Endodermal cell (in vitro differentiated cells): ENCODE results near the gene TAF12. TPM values are rescaled to one million over a fixed set of nuclear protein-coding genes. Genes with fewer than 3 reads are reported as not detected.
"Not testable (repeated sequence)": the region's sequence is repeated elsewhere in the genome, so short reads cannot be mapped to it uniquely, and the experiment has no call there.

Source experiments
- DNase-seq: peaks from one replicate; pipeline ENCODE4 v3.0.0-alpha.2; 2017
- H3K27ac ChIP-seq: 2 replicates; pipeline ENCODE4 v1.5.1; 2013; ENCODE audit warnings: mild to moderate bottlenecking, low read depth, low read length, moderate library complexity
- H3K27me3 ChIP-seq: 2 replicates; pipeline ENCODE4 v1.6.1; 2013; ENCODE audit warnings: mild to moderate bottlenecking, low read length, moderate library complexity; ENCODE audit not compliant: insufficient read depth, control insufficient read depth, poor library complexity, severe bottlenecking
- H3K36me3 ChIP-seq: 2 replicates; pipeline ENCODE4 v1.7.0; 2013; ENCODE audit warnings: mild to moderate bottlenecking, low read length, moderate library complexity; ENCODE audit not compliant: control insufficient read depth, insufficient read depth
- H3K4me1 ChIP-seq: one replicate; pipeline ENCODE4 v1.7.0; 2013; ENCODE audit warnings: low read length; ENCODE audit not compliant: control insufficient read depth, insufficient read depth
- H3K4me3 ChIP-seq: 2 replicates; pipeline ENCODE4 v1.5.1; 2013; ENCODE audit warnings: mild to moderate bottlenecking, low read length, moderate library complexity
- H3K9ac ChIP-seq: 2 replicates; pipeline ENCODE4 v1.6.1; 2013; ENCODE audit warnings: mild to moderate bottlenecking, low read length, moderate library complexity; ENCODE audit not compliant: poor library complexity, severe bottlenecking; ENCODE audit errors: extremely low read depth
- H3K9me3 ChIP-seq: 2 replicates; pipeline ENCODE4 v1.6.1; 2013; ENCODE audit warnings: mild to moderate bottlenecking, low read length, moderate library complexity; ENCODE audit not compliant: control insufficient read depth
- H3K27ac Mint-ChIP-seq: 2 replicates; pipeline ENCODE4 v1.8.0; 2020; ENCODE audit warnings: mixed read lengths
- H3K27me3 Mint-ChIP-seq: 2 replicates; pipeline ENCODE4 v1.8.0; 2021; ENCODE audit warnings: mild to moderate bottlenecking, mixed read lengths; ENCODE audit not compliant: insufficient read depth
- H3K36me3 Mint-ChIP-seq: 2 replicates; pipeline ENCODE4 v1.8.0; 2020; ENCODE audit warnings: low read depth, mixed read lengths
- H3K4me1 Mint-ChIP-seq: 2 replicates; pipeline ENCODE4 v1.8.0; 2020; ENCODE audit warnings: mixed read lengths
- H3K4me3 Mint-ChIP-seq: 2 replicates; pipeline ENCODE4 v1.8.0; 2020; ENCODE audit warnings: mild to moderate bottlenecking, moderate library complexity, mixed read lengths
- H3K9me3 Mint-ChIP-seq: 2 replicates; pipeline ENCODE4 v1.8.0; 2020; ENCODE audit warnings: mild to moderate bottlenecking, mixed read lengths
- CTCF ChIP-seq: fragments of 200-600 bp; sonication (generic); conservative IDR thresholded peaks from 2 replicates; pipeline ENCODE4 v1.5.0; 2021; ENCODE audit warnings: antibody characterized with exemption, mild to moderate bottlenecking
- WGBS, 2 experiments: methylation state at CpG; one replicate each; pipeline versions ENCODE4 v1.1.5 to v1.1.7; 2013; ENCODE audit warnings: missing lambda C conversion rate in 2 of 2, mixed read lengths in 1 of 2; ENCODE audit not compliant: insufficient coverage in 1 of 2, insufficient read length in 1 of 2; 5-methylcytosine and 5-hydroxymethylcytosine counted together
- total RNA-seq, 2 donors: library from RNA; stranded (reverse); fragmentation: NEBNext Ultra II Directional in 1 of 2; extraction: Animal tissue kit (Norgen Biotek cat#: 25700) in 1 of 2; gene quantifications; 2 replicates in 1 of 2; 3 replicates in 1 of 2; pipeline ENCODE4 v1.2.1, GENCODE V29; 2021

TAF12 gene
- total RNA-seq, 2 donors from 2014 or later = 29.3 to 39.5 TPM

- Mint-ChIP-seq H3K4me1 (no peaks in the 10 kb centered on the region), H3K27me3 (no peaks in the 10 kb centered on the region), H3K36me3 (peaks cover 29% of the 10 kb centered on the region), H3K9me3 (no peaks in the 10 kb centered on the region), H3K27ac (peak overlapping the region; percentile 81), H3K4me3 (no peak overlapping the region)
- no peak overlapping the region for H3K27ac ChIP-seq
- WGBS, 2 experiments = 81 to 86% methylated on average over 3 of the region's 3 CpGs
- peaks cover 26% of the 10 kb centered on the region for H3K36me3 ChIP-seq
- no peaks in the 10 kb centered on the region for H3K27me3 ChIP-seq
- DNase-seq = no peak
- TF ChIP-seq CTCF = no peak
- H3K9ac ChIP-seq = no peak overlapping the region
- H3K4me1 ChIP-seq = no peaks in the 10 kb centered on the region
- H3K9me3 ChIP-seq = no peaks in the 10 kb centered on the region
- H3K4me3 ChIP-seq = no peak overlapping the region
These were observed 41.2 kb downstream of the TAF12 start for GRCh38 chr1:28601696-28602095.

GRCh38 chr1:28596276-28596675, 46.6 kb downstream of the TAF12 start:
- not testable (repeated sequence) for H3K9ac ChIP-seq, H3K27ac Mint-ChIP-seq, H3K4me3 ChIP-seq, H3K36me3 Mint-ChIP-seq, H3K9me3 ChIP-seq, H3K36me3 ChIP-seq, DNase-seq, H3K4me1 ChIP-seq, H3K9me3 Mint-ChIP-seq, H3K4me1 Mint-ChIP-seq, H3K27ac ChIP-seq, H3K4me3 Mint-ChIP-seq
- H3K27me3 Mint-ChIP-seq = peaks cover 13% of the 10 kb centered on the region
- WGBS, 2 experiments = 93 to 96% methylated on average over 6 to 11 of the region's 11 CpGs
- H3K27me3 ChIP-seq = peaks cover 11% of the 10 kb centered on the region

- Histone ChIP-seq H3K36me3 (no peaks in the 10 kb centered on the region), H3K9ac (no peak overlapping the region), H3K4me3 (no peak overlapping the region), H3K27me3 (peaks cover 11% of the 10 kb centered on the region), H3K9me3 (no peaks in the 10 kb centered on the region), H3K4me1 (no peaks in the 10 kb centered on the region), H3K27ac (no peak overlapping the region)
- Mint-ChIP-seq H3K4me3 (no peak overlapping the region), H3K36me3 (peaks cover 7% of the 10 kb centered on the region), H3K4me1 (peaks cover 5% of the 10 kb centered on the region), H3K9me3 (no peaks in the 10 kb centered on the region), H3K27me3 (peaks cover 13% of the 10 kb centered on the region), H3K27ac (no peak overlapping the region)
- 86 to 92% methylated on average over 9 to 10 of the region's 10 CpGs for WGBS, 2 experiments
- no peak for DNase-seq
- TF ChIP-seq CTCF = no peak
These were observed 47.3 kb downstream of the TAF12 start for GRCh38 chr1:28595412-28596191.

- peaks cover 11% of the 10 kb centered on the region for H3K27me3 ChIP-seq
- H3K27me3 Mint-ChIP-seq = peaks cover 13% of the 10 kb centered on the region
- not testable (repeated sequence) for H3K4me3 Mint-ChIP-seq, H3K9ac ChIP-seq, H3K27ac Mint-ChIP-seq, H3K4me1 Mint-ChIP-seq, H3K27ac ChIP-seq, H3K36me3 Mint-ChIP-seq, H3K4me3 ChIP-seq, H3K9me3 ChIP-seq, H3K9me3 Mint-ChIP-seq, H3K36me3 ChIP-seq, H3K4me1 ChIP-seq
- 80 to 82% methylated on average over 2 to 7 of the region's 7 CpGs for WGBS, 2 experiments
- peak; percentile 73 for DNase-seq
These were observed 48.0 kb downstream of the TAF12 start for GRCh38 chr1:28594686-28595411.

GRCh38 chr1:28593988-28594356, 48.9 kb downstream of the TAF12 start:
- not testable (repeated sequence) for H3K9me3 Mint-ChIP-seq, H3K27ac ChIP-seq, H3K4me1 ChIP-seq, H3K9ac ChIP-seq, DNase-seq, H3K36me3 Mint-ChIP-seq, H3K9me3 ChIP-seq, H3K4me1 Mint-ChIP-seq, H3K27ac Mint-ChIP-seq, H3K4me3 Mint-ChIP-seq, H3K4me3 ChIP-seq, H3K36me3 ChIP-seq
- peaks cover 11% of the 10 kb centered on the region for H3K27me3 ChIP-seq
- peaks cover 13% of the 10 kb centered on the region for H3K27me3 Mint-ChIP-seq
- 88 to 94% methylated on average over 2 to 3 of the region's 3 CpGs for WGBS, 2 experiments
